ENCODE measurements around the gene MGLL.

DNA sequence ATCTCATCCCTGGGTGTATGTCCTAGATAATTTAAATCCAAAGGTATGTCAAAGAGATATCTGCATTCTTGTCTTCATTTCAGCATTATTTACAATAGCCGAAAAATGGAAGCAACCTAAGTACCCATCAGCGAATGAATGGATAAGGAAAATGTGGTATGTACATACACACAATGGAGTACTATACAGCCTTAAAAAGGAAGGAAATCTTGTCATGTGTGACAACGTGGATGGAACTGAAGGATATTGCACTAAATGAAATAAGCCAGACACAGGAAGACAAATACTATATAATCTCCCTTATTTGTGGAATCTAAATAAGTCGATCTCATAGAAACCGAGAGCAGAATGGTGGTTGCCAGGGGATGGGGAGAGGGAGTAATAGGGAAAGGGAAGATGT is 16.8 kb upstream of the MGLL start:
- TF ChIP-seq, protein P1, sequence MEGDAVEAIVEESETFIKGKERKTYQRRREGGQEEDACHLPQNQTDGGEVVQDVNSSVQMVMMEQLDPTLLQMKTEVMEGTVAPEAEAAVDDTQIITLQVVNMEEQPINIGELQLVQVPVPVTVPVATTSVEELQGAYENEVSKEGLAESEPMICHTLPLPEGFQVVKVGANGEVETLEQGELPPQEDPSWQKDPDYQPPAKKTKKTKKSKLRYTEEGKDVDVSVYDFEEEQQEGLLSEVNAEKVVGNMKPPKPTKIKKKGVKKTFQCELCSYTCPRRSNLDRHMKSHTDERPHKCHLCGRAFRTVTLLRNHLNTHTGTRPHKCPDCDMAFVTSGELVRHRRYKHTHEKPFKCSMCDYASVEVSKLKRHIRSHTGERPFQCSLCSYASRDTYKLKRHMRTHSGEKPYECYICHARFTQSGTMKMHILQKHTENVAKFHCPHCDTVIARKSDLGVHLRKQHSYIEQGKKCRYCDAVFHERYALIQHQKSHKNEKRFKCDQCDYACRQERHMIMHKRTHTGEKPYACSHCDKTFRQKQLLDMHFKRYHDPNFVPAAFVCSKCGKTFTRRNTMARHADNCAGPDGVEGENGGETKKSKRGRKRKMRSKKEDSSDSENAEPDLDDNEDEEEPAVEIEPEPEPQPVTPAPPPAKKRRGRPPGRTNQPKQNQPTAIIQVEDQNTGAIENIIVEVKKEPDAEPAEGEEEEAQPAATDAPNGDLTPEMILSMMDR (IDR thresholded peaks at IDR 0.05) = no peak
- no peak for TF ChIP-seq POLR2A (IDR thresholded peaks at IDR 0.05)
